ENCODE results near the gene TRIM14.

Gene TRIM14, protein sequence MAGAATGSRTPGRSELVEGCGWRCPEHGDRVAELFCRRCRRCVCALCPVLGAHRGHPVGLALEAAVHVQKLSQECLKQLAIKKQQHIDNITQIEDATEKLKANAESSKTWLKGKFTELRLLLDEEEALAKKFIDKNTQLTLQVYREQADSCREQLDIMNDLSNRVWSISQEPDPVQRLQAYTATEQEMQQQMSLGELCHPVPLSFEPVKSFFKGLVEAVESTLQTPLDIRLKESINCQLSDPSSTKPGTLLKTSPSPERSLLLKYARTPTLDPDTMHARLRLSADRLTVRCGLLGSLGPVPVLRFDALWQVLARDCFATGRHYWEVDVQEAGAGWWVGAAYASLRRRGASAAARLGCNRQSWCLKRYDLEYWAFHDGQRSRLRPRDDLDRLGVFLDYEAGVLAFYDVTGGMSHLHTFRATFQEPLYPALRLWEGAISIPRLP

DNA sequence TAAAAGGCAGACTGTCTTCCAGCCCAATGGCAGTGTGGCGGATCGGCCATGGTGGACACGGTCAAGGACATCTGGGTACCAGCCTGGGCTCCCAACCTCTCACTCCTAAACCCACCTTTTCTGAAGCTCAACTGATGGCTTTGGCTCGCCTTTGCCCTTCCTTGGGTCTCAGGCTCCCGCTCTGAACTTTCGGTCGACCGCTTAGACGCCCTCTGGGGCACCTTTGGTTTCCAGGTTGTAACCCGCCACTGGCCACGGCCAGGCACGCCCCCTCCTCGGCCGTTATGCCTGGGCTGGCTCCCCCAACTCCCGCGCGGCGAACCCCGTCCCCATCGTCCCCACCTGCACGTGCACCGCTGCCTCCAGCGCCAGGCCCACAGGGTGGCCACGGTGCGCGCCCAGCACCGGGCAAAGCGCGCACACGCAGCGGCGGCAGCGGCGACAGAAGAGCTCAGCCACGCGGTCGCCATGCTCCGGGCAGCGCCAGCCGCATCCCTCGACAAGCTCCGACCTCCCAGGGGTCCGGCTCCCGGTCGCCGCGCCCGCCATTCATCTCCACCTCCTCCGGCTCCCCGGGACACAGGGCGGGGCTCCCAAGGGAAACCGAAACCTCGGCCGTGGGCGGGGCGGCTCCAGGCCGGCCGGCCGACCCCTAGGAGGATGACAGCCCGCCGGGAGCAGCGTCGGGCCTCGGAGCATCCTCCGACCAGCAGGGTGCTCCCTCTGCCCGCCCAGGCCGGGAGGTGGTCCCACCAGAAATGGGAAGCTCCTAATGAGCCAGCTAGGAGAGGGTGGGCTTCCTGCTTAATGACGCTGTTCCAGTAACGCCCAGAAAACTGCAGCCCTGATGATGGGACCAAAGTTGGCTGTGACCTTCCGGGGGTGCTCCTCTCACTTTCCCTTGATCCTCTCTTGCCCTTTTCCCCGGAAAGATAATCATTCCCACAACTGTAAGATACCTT is at the start of gene TRIM14:
Gene TRIM14, minus strand, starts transcription at position 583 of the 962 bp plus-strand sequence. Its CDS starts 34 bp downstream, at position 549.
- peak; percentile 25 to 58 (median 30) for DNase-seq (ENCODE audit: low read depth in 2 of 3, low spot score in 1 of 3)

DNA sequence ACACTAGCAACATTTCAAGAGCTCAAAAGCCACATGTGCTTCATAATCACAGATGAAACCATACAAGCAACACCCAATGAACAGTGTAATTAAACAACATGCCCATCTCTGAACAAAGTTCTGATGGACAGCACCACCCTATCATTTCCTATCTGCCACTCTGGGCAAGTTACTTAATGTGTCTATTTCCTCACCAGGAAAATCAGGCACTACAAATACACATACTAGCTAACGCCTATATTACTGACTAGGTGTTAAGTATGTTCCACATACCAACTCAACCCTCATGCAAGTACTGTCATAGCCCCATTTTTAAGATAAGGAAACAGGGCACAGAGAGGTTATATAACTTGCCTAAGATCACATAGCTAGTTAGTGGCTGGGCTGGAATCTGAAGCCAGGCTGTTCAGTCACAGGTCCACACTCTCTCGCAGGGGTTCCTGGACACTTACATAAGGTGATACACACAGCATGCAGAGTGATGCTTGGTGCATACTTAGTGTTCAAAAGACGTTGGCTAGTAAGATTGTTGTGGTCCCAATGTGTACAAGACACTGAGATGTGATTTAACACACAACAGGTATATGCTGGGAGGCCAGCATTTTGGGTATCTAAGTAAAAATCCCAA is 49.2 kb upstream of the TRIM14 start:
- DNase-seq (ENCODE audit: low read depth in 2 of 3, low spot score in 1 of 3): no peak

DNA sequence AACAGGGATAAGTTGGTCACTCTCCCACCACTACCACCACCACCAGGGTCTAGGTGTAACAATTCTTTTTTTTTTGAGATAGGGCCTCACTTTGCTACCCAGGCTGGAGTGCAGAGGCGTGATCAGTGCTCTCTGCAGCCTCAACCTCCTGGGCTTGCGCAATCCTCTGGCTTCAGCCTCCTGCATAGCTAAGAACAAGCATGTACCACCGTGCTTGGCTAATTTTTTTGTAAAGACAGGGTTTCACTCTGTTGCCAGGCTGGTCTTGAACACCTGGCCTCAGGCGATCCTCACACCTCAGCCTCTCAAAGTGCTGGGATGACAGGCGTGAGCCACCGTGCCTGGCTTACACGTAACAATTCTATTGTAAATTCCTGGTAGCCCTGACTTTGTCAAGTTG is 45.9 kb upstream of the TRIM14 start:
- no peak for DNase-seq (ENCODE audit: low read depth in 2 of 3, low spot score in 1 of 3)

DNA sequence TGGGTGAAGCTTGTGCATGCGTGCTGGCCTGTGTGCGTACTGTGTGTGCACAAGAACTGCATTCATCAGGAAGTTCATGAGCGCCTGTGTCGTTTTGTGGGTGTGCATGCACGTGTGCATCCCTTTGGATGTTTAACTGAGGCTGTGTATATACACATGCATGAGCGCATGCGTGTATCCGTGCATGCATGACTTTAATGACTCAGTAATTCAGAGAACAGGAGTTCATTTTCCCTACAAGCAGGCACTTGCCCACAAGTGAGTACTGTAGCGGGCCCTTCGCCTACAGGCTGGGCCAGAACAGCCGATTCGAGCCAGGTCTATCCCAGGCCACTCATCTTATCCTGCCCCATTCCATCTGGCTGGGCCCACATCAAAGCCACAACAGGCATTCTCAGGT is 43.6 kb upstream of the TRIM14 start:
- DNase-seq (ENCODE audit: low read depth in 2 of 3, low spot score in 1 of 3): no peak

DNA sequence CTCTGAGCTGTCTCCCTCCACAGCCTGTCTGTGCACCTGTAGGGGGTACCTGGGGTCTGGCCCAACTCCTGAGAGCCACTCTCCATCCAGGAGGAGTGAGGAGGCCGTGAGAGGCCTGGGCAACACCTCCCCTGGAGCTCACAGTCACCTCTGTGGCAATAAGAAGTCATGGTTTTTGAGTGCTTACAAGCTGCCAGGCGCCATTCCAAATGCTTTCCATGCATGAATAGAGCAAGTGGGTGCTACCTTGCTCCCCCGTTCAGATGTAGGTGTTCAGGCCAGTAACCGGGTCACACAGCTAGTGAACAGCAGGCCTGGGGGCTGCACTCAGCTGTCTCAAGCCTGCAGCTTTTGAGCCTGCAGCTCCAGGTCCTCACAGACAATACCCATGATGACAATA is 42.8 kb upstream of the TRIM14 start:
- no peak for DNase-seq (ENCODE audit: low read depth in 2 of 3, low spot score in 1 of 3)

DNA sequence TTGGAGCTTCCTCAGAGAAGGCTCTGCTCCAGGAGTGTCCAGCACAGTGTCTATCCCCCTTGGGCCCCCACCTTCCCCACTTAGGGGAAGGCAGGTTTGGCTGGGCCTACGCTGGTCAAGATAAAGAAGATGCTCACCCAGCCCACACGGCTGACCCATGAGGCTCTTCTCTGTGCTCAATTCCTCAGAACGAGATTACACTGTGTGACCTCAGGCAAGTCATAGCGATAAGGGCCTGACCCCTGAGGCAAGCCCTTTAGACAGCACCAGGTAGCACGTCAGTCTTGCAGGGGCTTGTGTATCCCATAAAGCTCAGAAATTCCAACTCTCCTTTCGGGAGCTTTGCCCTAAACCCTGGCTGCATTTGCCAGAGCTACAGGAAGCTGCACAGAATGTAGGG is 40.8 kb upstream of the TRIM14 start:
- DNase-seq (ENCODE audit: low read depth in 2 of 3, low spot score in 1 of 3): no peak

DNA sequence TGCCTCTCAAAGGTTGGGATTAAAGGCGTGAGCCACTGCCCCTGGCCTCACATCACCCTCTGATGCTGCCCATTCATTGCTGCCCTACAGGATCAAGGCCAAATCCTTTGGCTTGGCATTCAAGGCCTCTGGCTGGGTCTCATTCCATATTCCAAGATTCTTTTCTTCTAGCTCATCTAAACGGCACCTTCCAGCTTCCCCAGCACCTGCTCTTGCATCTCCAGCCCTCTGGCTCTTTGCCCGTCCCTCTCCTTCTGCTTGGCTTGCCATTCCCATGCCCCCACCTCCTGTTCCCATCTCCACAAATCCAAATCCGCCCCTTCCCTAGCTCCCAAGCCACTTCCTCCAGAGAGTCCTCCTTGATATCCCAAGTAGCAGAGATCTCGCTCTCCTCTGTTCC is 40.3 kb upstream of the TRIM14 start:
- no peak for DNase-seq (ENCODE audit: low read depth in 2 of 3, low spot score in 1 of 3)

DNA sequence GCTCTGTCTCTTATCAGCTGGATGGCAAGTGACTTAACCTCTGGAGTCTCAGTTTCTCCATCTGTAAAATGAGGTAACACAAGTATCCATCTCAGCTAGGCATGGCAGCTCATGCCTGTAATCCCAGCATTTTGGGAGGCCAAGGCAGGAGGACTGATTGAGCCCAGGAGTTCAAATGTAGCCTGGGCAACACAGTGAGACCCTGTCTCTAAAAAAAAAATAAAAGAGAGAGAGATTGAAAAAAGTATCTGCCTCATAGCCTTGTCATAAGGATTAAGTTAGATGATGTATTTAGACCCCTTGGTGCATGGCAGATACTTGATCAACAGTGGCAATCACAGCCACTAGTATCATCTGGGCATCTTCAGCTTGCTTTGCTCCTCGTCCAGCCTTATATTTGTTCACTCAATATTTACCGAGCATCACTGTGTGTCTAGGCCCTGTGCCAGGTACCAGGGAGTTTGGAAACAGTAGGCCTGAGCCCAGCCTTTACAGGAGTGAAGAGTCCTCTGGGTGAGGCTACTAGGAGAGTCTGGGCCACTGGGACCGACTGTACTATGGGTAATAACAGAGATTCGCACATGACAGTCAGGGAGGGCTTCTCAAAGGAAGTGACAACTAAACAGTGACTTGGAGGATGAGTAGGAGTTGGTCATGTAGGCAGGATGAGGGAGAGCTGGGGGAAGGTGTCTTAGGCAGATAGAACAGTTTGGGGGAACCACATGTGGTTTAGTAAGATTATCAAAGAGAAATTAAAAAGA is 39.2 kb upstream of the TRIM14 start:
- DNase-seq (ENCODE audit: low read depth in 2 of 3, low spot score in 1 of 3): no peak

DNA sequence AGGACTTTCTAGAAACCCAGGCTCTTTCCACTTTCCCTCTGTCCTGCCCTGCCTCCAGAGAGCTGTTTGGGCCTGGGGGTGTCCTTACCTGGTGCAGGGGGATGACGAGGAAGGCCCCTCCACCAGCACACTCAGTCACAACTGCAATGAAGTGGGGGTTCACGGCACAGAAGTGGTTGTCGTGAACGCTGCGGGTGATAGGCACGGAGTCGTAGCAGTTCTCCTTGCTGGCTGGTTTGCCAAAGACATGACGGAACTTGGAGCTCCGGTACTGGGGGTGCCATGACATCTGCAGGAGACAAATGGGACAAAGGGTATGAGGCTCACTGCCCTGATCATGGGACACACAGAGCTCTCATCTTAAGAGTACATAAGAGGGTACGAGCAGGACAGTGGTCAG is 38.4 kb upstream of the TRIM14 start:
- no peak for DNase-seq (ENCODE audit: low read depth in 2 of 3, low spot score in 1 of 3)

DNA sequence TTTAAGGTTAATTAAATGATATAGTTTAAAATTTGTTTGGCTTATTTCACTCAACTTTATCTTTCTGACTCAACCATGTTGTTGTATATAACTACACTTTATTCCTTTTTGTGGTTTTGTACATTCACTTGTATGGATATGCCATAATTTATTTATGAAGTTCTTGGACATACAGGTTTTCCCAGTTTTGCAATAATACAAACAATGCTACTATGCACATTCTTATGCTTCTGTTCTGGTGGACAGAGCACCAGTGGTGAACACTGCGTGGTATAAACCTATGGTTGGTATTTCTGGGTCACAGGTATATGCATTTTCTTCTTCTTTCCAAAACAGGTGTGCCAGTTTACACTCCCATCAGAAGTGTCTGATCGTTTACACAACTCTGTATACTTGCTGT is 35.7 kb upstream of the TRIM14 start:
- DNase-seq (ENCODE audit: low read depth in 2 of 3, low spot score in 1 of 3): no peak

DNA sequence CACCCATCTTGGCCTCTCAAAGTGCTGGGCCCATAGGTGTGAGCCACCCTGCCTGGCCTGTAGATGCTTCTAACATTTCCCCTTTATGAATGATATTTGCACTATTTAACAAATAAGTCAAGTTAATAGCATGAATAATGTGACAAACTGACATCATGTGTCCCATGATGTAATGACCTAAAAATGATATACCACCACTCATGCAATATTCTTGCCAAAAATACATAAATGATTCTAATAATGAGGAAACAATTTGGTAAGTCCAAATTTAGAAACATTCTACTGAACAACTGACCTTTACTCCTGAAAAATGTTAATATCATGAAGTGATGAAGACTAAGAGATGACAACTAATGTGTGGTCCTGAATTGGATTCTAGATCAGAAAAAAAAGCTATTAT is 33.5 kb upstream of the TRIM14 start:
- no peak for DNase-seq (ENCODE audit: low read depth in 2 of 3, low spot score in 1 of 3)

DNA sequence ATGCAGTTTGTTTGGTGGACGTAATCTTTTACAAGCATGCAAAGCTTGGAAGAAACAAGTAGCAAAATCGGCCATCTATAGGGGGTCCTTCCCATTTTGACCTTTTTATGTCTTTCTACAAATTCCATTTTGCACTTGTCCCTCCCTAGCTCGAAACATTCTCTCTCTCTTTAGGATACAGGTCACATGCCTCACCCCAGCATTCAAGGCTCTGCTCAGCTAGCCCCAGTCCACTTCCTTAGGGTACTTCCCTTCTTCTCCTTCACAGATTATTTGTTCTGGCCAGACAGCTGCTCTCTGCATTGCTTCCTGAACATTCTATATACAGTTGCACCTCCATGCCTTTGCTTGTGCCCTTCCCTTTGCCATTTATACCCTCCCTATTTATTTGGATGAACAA is 31.7 kb upstream of the TRIM14 start:
- no peak for DNase-seq (ENCODE audit: low read depth in 2 of 3, low spot score in 1 of 3)

DNA sequence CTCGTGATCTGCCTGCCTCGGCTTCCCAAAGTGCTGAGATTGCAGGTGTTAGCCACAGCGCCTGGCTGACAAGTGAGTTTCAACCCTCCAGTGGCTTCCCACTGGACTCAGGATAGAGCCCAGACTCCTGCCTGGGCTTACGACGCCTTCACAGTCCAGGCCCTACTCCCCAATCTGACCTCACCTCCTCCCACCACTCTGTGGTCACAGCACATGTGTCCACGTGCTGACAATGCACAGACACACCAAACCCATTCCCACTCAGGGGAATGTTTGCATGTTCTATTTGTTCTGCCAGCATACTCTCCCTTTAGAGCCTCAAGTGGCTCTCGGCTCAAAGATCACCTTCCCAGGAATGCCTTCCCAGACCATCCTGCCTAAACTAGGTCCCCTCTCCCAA is 31.1 kb upstream of the TRIM14 start:
- no peak for DNase-seq (ENCODE audit: low read depth in 2 of 3, low spot score in 1 of 3)

DNA sequence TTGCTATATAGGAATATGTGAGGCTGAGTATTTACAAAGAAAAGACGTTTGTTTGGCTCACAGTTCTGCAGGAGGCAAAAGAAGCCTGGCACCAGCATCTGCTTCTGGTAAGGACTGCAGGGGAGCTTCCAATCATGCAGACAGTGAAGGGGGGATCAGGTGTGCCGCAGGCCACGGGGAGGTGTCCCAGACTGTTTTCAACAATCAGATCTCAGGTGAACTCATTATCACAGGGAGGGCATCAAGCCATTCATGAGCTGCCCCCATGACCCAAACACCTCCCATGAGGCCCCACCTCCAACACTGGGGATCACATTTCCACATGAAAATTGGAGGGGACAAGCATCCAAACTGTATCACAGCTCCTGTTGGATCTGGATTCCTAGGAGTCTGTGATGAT is 30.4 kb upstream of the TRIM14 start:
- DNase-seq (ENCODE audit: low read depth in 2 of 3, low spot score in 1 of 3): no peak

DNA sequence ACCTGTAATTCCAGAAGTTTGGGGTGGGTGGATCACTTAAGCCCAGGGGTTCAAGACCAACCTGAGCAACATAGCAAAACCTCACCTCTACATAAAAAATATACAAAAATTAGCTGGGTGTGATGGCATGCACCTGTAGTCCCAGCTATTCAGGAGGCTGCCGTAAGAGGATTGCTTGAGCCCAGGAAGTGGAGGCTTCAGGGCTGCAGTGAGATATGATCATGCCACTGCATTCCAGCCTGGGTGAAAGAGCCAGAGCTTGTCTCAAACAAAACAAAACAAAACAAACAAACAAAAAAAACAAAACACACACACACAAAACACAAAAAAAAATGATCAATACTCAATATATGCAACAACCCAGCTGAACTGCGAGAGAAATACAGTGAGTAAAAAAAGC is 29.5 kb upstream of the TRIM14 start:
- no peak for DNase-seq (ENCODE audit: low read depth in 2 of 3, low spot score in 1 of 3)

DNA sequence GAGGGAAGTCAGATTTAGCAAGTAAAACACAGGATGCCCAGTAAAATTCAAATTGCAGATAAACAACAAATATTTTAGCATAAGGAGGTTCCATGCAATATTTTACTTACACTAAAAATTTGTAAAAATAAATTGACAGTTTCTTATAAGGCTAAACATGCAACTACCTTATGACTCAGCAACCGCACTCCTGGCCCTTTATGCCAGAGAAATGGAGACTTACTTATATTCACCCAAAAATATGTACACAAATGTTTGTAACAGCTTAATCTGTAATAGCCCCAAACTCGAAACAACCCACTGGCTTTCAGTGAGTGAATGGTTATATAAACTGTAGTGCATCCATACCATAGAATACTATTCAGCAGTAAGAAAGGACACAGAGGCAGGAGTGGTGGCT is 28.6 kb upstream of the TRIM14 start:
- no peak for DNase-seq (ENCODE audit: low read depth in 2 of 3, low spot score in 1 of 3)

DNA sequence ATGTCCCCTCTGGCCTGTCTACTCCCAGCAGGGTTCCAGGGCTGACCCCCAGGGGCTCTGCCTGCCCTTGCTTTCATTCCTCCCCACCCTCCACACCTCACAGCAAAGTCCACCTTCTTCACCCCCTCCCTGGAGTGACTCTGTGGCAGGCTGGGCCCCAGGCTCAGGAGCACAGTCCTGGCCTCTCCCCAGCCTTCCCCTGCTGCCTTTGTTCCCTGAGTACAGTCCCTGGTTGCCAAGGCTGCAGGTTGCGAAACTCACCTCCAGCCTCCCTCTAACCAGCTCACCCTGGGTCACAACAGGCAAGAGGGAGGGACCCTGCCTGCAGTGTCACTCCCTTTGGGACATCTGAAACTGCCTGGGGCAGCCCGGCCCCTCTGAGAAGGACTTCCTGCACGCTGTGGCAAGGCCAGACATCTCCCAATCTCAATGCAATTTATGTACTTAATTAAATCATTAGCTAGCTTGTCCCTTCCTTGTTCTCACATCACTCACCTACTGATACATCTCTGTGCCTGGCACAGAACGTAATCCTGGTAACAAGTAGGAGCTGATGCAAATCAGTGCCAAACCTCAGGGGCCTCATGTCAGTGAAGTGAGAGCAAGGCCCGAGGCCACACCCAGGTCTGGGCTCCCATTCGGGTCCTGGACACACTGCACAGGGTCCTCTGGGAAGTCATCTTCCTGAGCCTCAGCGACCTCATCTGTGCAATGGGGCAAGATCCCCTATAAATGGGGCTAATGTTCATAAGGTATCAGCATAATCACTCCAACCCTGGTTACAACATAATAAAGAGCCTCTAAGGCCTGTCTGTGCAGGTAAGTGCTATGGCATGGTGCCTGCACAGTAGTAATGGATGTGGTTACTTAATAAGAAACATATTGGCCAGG is 27.3 kb upstream of the TRIM14 start:
- DNase-seq (ENCODE audit: low read depth in 2 of 3, low spot score in 1 of 3): no peak

DNA sequence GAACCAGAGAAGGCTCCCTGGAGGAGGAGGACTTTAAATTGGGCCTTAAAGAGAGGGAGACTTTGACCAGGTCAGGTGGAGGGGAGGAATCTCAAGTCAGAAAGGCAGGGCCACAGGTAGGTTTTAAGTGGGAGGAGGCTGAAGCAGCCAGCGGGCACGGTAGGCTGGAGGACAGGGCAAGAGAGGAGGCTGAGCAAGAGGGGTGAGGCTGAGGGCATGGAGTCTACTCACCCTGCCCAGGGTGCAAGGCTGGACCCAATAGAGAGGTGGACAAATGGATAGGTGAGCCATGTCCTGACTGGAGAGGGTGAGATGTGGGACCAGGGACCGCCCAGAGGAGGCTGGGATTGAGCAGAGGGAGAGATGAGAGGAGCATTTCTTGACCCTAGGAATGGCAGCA is 25.6 kb upstream of the TRIM14 start:
- DNase-seq (ENCODE audit: low read depth in 2 of 3, low spot score in 1 of 3): no peak

DNA sequence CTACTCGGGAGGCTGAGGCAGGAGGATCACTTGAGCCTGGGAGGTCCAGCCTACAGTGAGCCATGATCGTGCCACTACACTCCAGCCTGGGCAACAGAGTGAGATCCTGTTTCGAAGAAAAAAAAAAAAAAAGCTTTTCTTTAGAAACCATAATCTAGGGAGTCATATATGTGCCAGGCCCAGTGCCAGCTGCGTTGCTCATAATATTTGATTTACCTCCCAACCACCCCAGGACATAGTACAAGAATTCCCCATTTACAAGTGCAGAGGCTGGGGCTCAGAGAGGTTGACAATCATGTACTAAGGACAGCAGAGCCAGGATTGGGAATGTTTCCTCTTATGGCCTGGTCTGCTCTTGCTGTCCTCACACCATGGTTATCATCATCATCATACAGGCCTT is 25.1 kb upstream of the TRIM14 start:
- no peak for DNase-seq (ENCODE audit: low read depth in 2 of 3, low spot score in 1 of 3)

DNA sequence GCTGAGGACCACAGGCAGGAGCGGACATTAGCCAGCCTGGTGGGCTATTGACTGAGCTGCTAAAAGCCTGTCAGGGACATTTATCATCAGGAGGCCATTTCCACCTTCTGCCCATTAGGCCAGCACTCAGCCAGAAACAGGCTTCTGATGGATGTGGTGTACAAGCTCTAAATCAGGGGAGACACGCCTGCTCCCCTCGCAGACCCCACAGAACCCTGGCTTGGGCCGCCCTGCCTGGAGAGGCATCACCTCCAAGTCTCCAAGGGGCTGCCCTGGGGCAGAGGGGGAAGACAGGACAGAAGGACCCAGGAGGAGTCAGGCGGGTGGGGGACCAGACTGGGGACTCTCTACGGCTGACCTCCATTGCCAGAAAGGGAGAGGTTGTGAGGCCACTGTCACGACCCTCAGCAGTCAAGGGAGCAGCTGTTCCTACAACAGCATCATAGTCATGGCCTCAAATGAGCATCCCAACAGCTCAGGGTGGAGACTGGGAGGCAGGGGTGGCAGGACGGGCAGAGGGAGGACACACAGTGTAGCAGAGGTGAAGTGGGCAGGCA is 24.0 kb upstream of the TRIM14 start:
- DNase-seq (ENCODE audit: low read depth in 2 of 3, low spot score in 1 of 3): no peak

Data from stimulated activated CD4-positive, alpha-beta T cell treated with anti-CD3 and anti-CD28 coated beads, Interleukin-12 subunit alpha, Interleukin-12 subunit beta, amount 100 ng/mL, for 48 hours (primary cell).